HL-60 (cell line): Measurements from ENCODE around the gene PCCA.

Experiments
- DNase-seq, 2 experiments: peaks; one replicate each; pipeline ENCODE4 v3.0.0-alpha.2; 2010 to 2020; ENCODE audit warnings: low read depth in 1 of 2, low spot score in 1 of 2
- H3K27ac ChIP-seq: fragments of 250-450 bp; sonication (Bioruptor Pico); replicated peaks from 2 replicates; pipeline ENCODE4 v1.5.1; 2020; ENCODE audit warnings: mild to moderate bottlenecking, moderate library complexity
- H3K27me3 ChIP-seq: fragments of 250-450 bp; sonication (Bioruptor Pico); 2 replicates; pipeline ENCODE4 v1.5.1; 2021; ENCODE audit warnings: mild to moderate bottlenecking, moderate library complexity; ENCODE audit not compliant: insufficient read depth, poor library complexity, severe bottlenecking
- H3K4me3 ChIP-seq: replicated peaks from 2 replicates; pipeline ENCODE4 v1.5.1; 2011; ENCODE audit warnings: mild to moderate bottlenecking, control low read depth, low read length; ENCODE audit not compliant: insufficient read depth
- CTCF ChIP-seq: IDR thresholded peaks from one replicate; pipeline ENCODE4 v1.5.1; 2011; ENCODE audit warnings: low read length, control low read depth, inconsistent platforms; ENCODE audit not compliant: insufficient read depth
- GABPA ChIP-seq: IDR thresholded peaks from 2 replicates; pipeline ENCODE4 v1.6.1; 2012; ENCODE audit warnings: low read depth
- POLR2AphosphoS5 ChIP-seq: IDR thresholded peaks from 2 replicates; pipeline ENCODE4 v1.6.1; 2012; ENCODE audit warnings: low read depth
- REST ChIP-seq: IDR thresholded peaks from 2 replicates; pipeline ENCODE4 v1.6.1; 2012; ENCODE audit warnings: low read depth; ENCODE audit not compliant: insufficient replicate concordance
- SPI1 ChIP-seq: IDR thresholded peaks from 2 replicates; pipeline ENCODE4 v1.6.1; 2012; ENCODE audit warnings: low read depth, mild to moderate bottlenecking, borderline replicate concordance

PCCA gene

GRCh38 chr13:100528820-100529219, 439.9 kb downstream of the PCCA start:
- Histone ChIP-seq H3K27ac (no peak overlapping the region), H3K27me3 (no peaks in the 10 kb centered on the region), H3K4me3 (no peak overlapping the region)
- TF ChIP-seq GABPA (no peak), POLR2AphosphoS5 (no peak), SPI1 (no peak), REST (no peak), CTCF (no peak)
- DNase-seq, result no peak

GRCh38 chr13:100529666-100530377, 440.9 kb downstream of the PCCA start:
- TF ChIP-seq SPI1 (no peak), POLR2AphosphoS5 (no peak), CTCF (no peak), REST (no peak)
- no peak for DNase-seq
- Histone ChIP-seq H3K4me3 (no peak overlapping the region), H3K27me3 (no peaks in the 10 kb centered on the region), H3K27ac (no peak overlapping the region)

GRCh38 chr13:100530671-100531213, 441.8 kb downstream of the PCCA start:
- no peak overlapping the region for H3K27ac ChIP-seq
- DNase-seq, result no peak

More at GRCh38 chr13:100530671-100531213, 441.8 kb downstream of the PCCA start:
- no peaks in the 10 kb centered on the region for H3K27me3 ChIP-seq
- TF ChIP-seq SPI1, result no peak
- TF ChIP-seq POLR2AphosphoS5, result no peak
- no peak for TF ChIP-seq REST
- no peak for TF ChIP-seq GABPA
- no peak for TF ChIP-seq CTCF
- H3K4me3 ChIP-seq, result no peak overlapping the region
